OCI-LY1 (cell line): ENCODE data around the gene S1PR2.

Source experiments
- H2AFZ ChIP-seq: fragments of 200-600 bp; sonication (generic), shearing (Covaris generic); 2 replicates; pipeline ENCODE4 v1.6.0; 2014; ENCODE audit warnings: antibody characterized with exemption, mild to moderate bottlenecking, low read length
- H3F3A ChIP-seq: fragments of 200-600 bp; sonication (generic), shearing (Covaris generic); 2 replicates; pipeline ENCODE4 v1.6.0; 2014; ENCODE audit warnings: mild to moderate bottlenecking, antibody characterized with exemption, low read length, moderate library complexity; ENCODE audit not compliant: insufficient read depth
- H3K27ac ChIP-seq: fragments of 200-600 bp; sonication (generic); 2 replicates; pipeline ENCODE4 v1.5.1; 2014; ENCODE audit warnings: low read length, mixed run types, mild to moderate bottlenecking, low read depth; ENCODE audit not compliant: poor library complexity, severe bottlenecking
- H3K27me3 ChIP-seq: fragments of 200-600 bp; sonication (generic); 2 replicates; pipeline ENCODE4 v1.6.0; 2014; ENCODE audit warnings: antibody characterized with exemption, mild to moderate bottlenecking, low read length, moderate library complexity; ENCODE audit not compliant: insufficient read depth
- H3K36me3 ChIP-seq: fragments of 200-600 bp; sonication (generic); 2 replicates; pipeline ENCODE4 v1.6.1; 2014; ENCODE audit warnings: mild to moderate bottlenecking, antibody characterized with exemption, low read length, moderate library complexity, mixed read lengths; ENCODE audit not compliant: insufficient read depth
- H3K4me1 ChIP-seq: fragments of 200-600 bp; sonication (generic); 2 replicates; pipeline ENCODE4 v1.5.1; 2014; ENCODE audit warnings: mild to moderate bottlenecking, low read length, moderate library complexity; ENCODE audit not compliant: insufficient read depth, severe bottlenecking
- H3K4me2 ChIP-seq: fragments of 200-600 bp; sonication (generic), shearing (Covaris generic); 2 replicates; pipeline ENCODE4 v1.6.1; 2014; ENCODE audit warnings: low read length
- H3K4me3 ChIP-seq: fragments of 200-600 bp; sonication (generic); 2 replicates; pipeline ENCODE4 v1.5.1; 2014; ENCODE audit warnings: low read length, low read depth, mild to moderate bottlenecking, mixed read lengths; ENCODE audit not compliant: poor library complexity, severe bottlenecking
- H3K79me2 ChIP-seq: fragments of 200-600 bp; shearing (Covaris generic); 2 replicates; pipeline ENCODE4 v1.6.1; 2016; ENCODE audit warnings: mixed run types, low read length, mixed read lengths; ENCODE audit not compliant: insufficient read depth
- H3K9ac ChIP-seq: fragments of 200-600 bp; sonication (generic), shearing (Covaris generic); 2 replicates; pipeline ENCODE4 v1.6.1; 2014; ENCODE audit warnings: mild to moderate bottlenecking, low read length, mixed read lengths
- H3K9me2 ChIP-seq: fragments of 200-600 bp; sonication (generic), shearing (Covaris generic); 2 replicates; pipeline ENCODE4 v1.6.1; 2014; ENCODE audit warnings: low read depth, mild to moderate bottlenecking, low read length, mixed read lengths
- H3K9me3 ChIP-seq: fragments of 200-600 bp; shearing (Covaris generic); 2 replicates; pipeline ENCODE4 v1.6.1; 2014; ENCODE audit warnings: low read length, mixed read lengths
- H4K20me1 ChIP-seq: fragments of 200-600 bp; sonication (generic), shearing (Covaris generic); 2 replicates; pipeline ENCODE4 v1.6.0; 2016; ENCODE audit warnings: mild to moderate bottlenecking, low read length; ENCODE audit not compliant: insufficient read depth
- CTCF ChIP-seq: fragments of 200-600 bp; sonication (generic), shearing (Covaris generic); IDR thresholded peaks from 2 replicates; pipeline ENCODE4 v1.5.1; 2017; ENCODE audit warnings: mild to moderate bottlenecking, antibody characterized with exemption, low read length, moderate library complexity, mixed read lengths
- EZH2 ChIP-seq: fragments of 200-600 bp; sonication (generic), shearing (Covaris generic); IDR thresholded peaks from 2 replicates; pipeline ENCODE4 v1.8.0; 2017; ENCODE audit warnings: borderline replicate concordance, mixed run types, mild to moderate bottlenecking, antibody characterized with exemption, low read length, moderate library complexity, mixed read lengths

S1PR2 gene

GRCh38 chr19:10228920-10229319 lies 2.2 kb downstream of the S1PR2 start:
- no peaks in the 10 kb centered on the region for H3K9me3 ChIP-seq
- peak overlapping the region; percentile 98 for H3K27ac ChIP-seq
- H3F3A ChIP-seq, result peaks cover 4% of the 10 kb centered on the region; the same call in 1 of the 2 replicates
- TF ChIP-seq CTCF (peak; percentile 69), EZH2 (no peak)
- H3K9me2 ChIP-seq, result no peaks in the 10 kb centered on the region
- H3K79me2 ChIP-seq, result peaks cover 54% of the 10 kb centered on the region
- no peaks in the 10 kb centered on the region for H3K27me3 ChIP-seq
- H3K36me3 ChIP-seq, result peaks cover 49% of the 10 kb centered on the region
- H3K4me3 ChIP-seq, result peak overlapping the region; percentile 96
- H2AFZ ChIP-seq, result no peak overlapping the region
- H3K4me2 ChIP-seq, result peak overlapping the region; percentile 69
- peak overlapping the region; percentile 91 for H3K9ac ChIP-seq
- H3K4me1 ChIP-seq, result peaks cover 66% of the 10 kb centered on the region
- H4K20me1 ChIP-seq, result no peaks in the 10 kb centered on the region

DNA sequence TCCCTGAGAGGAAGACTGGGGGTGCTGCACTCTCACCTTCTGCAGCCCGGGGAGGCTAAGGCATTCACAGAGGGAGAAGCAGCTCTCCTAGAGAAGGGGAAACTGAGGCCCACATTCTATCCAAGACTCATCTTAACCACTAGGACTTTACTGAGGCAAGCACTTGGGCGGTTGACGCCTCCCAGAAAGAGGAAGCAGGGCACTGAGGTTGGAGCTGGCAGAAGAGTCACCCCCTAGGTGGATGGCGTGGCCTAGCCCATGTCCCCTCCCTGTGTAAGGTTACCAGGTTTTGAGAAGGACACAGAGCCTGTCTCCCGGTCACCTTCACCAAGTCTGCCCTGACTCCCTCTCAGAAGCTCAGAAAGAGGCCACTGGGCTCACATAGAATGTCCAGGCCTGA lies 2.7 kb downstream of the S1PR2 start:
- Histone ChIP-seq H3K4me2 (peak overlapping the region; percentile 69), H4K20me1 (no peaks in the 10 kb centered on the region), H3K9me2 (no peaks in the 10 kb centered on the region), H3K27ac (peak overlapping the region; percentile 98), H3K27me3 (no peaks in the 10 kb centered on the region), H3F3A (peaks cover 4% of the 10 kb centered on the region; the same call in 1 of the 2 replicates), H3K4me3 (peak overlapping the region; percentile 96), H3K9me3 (no peaks in the 10 kb centered on the region), H3K9ac (peak overlapping the region; percentile 91), H3K4me1 (peaks cover 70% of the 10 kb centered on the region), H2AFZ (no peak overlapping the region), H3K79me2 (peaks cover 54% of the 10 kb centered on the region), H3K36me3 (peaks cover 54% of the 10 kb centered on the region)
- no peak for TF ChIP-seq EZH2
- TF ChIP-seq CTCF, result no peak

DNA sequence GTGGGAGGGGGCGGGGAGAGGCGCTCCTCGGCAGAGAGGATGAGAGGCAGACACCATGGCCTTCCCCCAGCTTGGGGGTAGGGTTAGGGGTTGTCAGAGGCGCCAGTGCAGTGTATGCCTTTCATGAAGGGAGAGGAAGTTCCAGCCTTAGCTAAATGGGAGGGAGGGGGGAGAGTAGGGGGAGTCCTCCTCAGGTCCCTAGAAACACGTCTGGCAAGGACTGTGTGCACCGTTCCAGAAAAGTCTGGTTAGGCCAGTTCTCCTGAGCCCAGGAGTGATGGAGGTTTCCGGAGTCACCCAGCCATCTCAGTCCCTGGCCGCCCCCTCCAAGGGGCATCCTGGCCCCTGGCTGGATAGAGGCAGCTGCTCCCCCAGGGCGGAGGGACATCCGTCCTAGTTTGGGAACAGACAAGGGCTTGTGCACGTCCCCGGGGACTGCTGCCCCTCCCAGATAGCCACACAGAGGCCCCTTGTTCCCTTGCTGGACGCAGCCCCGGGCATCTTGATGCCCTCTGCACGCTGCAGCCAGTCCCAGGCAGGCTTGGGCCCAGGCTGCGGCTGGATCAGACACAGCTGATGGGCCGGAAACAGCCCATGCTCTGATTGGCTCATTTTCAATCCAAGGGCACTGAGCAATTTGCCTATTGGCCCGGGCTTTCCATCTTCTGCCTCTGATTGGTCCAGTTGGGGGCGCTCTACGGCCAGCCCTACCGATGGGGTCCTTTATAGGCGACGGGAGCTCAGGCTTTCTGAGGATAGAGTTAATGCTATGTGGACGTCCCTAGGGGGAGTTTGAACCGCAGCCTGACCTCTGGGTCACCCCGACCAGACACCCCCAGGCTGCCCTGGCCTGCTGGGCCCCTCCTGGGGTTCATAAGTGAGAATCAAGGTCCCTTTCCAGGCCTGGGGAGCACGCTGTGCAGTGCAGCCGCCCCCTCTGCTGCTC lies 3.8 kb downstream of the S1PR2 start:
- H3K27me3 ChIP-seq, result no peaks in the 10 kb centered on the region
- peaks cover 72% of the 10 kb centered on the region for H3K4me1 ChIP-seq
- peak overlapping the region; percentile 61 for H3K4me2 ChIP-seq
- H3K9me3 ChIP-seq, result no peaks in the 10 kb centered on the region
- peak overlapping the region; percentile 16; the same call in 1 of the 2 replicates for H3K9ac ChIP-seq
- peaks cover 54% of the 10 kb centered on the region for H3K79me2 ChIP-seq
- H2AFZ ChIP-seq, result no peak overlapping the region
- H3K9me2 ChIP-seq, result no peaks in the 10 kb centered on the region
- H4K20me1 ChIP-seq, result no peaks in the 10 kb centered on the region
- TF ChIP-seq CTCF (peak; percentile 63; the same call in 1 of the 2 replicates), EZH2 (no peak)
- peaks cover 4% of the 10 kb centered on the region; the same call in 1 of the 2 replicates for H3F3A ChIP-seq
- peak overlapping the region; percentile 42 for H3K4me3 ChIP-seq
- H3K27ac ChIP-seq, result peak overlapping the region; percentile 98
- peaks cover 59% of the 10 kb centered on the region for H3K36me3 ChIP-seq
